Lung microvascular endothelial cell (primary cell): Measurements from ENCODE around the gene CAD. TPM values are rescaled to one million over a fixed set of nuclear protein-coding genes. Genes with fewer than 3 reads are reported as not detected.
"Not testable (repeated sequence)": the region's sequence is repeated elsewhere in the genome, so short reads cannot be mapped to it uniquely, and the experiment has no call there.

Experiments used
- DNase-seq, 2 donors: peaks; one replicate each; pipeline versions ENCODE4 v3.0.0 to v3.0.0-alpha.2; 2010; ENCODE audit warnings: low read depth in 2 of 2
- total RNA-seq: library from RNA; depleted of rRNA; stranded (reverse); fragments of >200 nt; gene quantifications from 2 replicates; pipeline ENCODE4 v1.2.1, GENCODE V29; 2014

The CAD gene
- total RNA-seq, 1 donor from 2014 or later, result 29.6 TPM

DNA sequence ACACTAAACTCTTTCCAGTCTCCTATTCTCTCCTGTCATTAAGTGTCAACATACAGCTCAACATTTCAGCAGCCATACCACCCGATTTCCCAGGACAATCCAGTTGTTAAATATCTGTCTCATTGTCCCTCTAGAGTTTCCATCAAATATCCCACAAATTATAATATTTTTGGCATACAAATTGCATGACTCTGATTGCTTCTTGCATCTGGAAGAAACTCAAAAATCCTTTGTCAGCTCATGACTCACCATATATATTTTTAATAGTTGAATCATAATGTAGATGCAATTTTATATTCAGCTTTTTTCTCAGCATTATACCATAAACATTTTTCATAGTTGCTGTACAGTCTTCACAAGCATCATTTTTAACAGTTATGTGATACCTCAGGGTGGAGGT is 38.5 kb downstream of the CAD start:
- no peak for DNase-seq

DNA sequence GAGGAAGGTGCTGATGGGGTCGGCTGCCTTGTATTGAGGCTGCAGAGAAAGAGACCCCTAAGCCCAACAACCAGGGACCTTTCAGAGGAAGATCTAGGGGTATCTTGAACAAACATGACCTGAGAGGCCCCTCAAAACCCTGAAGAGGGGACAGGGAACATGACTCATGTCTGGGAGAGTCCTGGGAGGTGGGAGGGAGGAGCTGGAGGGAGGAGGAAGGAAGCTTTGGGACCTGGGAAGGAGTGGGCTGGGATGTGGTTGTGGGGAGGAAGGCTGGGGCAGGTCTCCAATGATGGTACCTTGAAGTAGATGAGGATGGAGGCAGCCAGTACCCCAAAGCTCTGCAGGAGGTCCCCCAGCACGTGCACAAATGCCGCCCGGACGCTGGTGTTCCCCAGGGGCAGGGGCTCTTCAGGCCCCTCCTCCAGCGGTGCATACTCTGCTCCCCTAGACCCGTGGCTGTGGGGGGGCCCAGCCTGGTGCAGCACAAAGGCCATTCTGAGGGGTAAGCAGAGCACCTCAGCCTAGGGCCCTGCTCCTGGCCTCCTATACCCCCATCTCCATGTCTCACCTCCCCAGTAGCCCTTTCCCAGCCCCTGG is 39.8 kb downstream of the CAD start:
- DNase-seq, result no peak

DNA sequence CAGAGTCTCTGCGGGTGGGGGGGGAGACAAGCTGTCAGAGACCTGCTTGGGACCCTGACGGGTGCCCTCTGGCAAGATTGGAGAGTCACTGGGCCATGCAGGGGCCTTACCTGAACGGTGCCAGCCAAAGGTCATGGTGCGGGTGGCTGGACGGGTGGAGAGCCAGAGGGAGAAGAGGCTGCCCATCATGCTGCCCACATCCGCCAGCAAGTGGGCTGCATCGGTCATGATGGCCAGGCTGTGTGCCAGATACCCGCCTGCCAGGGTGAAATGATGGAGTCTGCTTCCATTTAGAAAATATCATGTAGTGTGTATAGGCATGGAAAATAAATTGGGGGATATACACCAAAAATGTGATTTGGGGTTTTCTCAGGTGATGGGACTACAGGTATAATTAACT is 40.9 kb downstream of the CAD start:
- DNase-seq, result no peak

DNA sequence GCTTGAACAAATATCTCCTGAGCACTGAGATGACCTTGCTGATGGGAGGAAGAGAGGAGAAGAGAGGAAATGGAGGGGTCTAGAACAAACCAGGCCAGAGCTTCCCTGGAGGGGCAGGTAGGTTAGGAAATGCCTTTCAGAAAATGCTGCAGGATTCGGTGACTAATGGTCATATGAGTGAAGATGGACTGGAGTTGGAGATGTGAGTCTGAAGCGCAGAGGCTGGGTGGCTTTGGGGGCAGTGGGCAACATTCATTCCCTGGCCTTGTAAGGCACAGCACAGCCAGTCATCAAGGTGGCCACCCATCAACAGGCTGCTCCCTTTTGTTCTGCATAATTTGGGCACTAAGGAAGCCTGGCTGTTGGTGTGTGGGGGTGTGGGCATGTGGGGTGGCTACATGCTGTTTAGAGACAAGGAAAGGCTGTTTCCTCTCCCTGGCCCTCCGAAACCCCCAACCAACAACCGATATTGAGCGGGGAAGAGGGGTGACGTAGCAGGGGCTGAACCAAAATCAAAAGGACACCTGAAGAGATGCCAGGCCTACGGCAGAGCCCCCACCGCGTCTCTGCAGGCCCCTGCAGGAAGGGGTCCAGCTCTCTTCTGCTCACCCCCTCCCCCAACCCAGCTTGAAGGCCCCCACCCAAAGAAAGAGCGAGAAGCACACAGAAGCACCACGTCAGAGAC is 44.2 kb downstream of the CAD start:
- no peak for DNase-seq

DNA sequence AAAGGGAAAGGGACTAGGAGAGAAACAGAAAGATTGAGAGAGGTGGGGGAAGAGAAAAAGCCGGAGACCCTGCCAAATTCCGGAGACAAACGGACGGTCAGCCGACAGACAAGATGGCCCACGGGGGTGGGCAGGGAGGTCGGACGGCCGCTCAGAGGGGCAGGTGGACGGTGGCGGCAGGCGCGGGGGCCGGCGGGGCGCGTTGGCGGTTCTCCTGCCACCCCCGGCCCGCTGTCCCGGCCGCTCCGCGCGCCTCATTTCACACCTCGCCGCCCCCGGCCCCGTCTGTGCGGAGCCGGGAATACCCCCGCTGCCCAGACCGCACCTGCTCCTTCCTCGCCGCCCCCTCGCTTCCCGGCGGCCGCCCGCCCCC is 44.7 kb downstream of the CAD start:
- DNase-seq, result no peak

DNA sequence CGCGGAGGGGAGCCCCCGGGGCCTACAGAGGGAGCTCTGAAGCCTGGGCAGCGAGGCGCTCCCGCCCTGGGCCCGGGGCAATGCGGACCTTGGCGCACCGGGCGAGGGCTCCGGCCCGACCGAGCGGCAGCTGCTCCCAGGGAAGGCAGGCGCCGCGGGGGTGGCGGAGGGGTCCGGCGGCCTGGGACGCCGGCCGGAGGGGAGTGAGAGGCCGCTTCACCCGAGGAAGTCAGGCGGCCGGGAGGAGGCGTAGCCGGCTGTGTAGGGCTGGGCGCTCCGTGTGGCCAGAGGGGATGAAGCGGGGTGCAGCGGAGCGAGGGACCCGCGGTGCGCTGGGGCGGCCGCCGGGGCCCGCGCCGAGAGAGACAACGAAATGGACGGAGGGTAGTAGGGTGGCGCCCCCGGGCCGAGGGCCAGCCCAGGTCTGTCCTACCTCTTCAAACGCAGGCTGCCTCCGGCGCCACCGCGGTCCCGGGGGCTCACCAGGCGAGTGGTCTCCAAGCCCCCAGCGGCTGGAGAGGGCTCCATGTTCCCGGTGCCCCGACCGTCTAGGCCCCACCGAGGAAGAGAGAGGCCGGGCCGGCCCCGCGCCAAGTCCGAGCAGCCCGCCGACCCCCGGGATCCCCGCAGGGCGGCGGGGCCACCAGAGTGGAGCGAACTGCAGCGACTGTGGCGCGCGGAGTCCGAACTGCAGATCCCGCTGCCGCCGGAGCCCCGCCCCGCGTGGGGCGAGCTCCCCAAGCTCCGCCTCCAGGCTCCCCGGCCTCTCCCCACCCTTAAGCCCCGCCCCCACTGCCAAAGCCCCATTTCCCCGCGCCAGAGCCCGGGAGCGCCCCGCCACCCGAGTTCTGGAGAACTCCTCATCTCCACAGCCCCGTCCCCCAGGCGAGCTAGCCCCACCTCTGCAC is 45.5 kb downstream of the CAD start, which contains the start of gene SLC30A3:
Gene SLC30A3 (minus strand): TSS at position 669 of the 908 bp plus-strand sequence. CDS start 141 bp downstream, at position 528.
- peak; percentile 27 to 87 for DNase-seq

DNA sequence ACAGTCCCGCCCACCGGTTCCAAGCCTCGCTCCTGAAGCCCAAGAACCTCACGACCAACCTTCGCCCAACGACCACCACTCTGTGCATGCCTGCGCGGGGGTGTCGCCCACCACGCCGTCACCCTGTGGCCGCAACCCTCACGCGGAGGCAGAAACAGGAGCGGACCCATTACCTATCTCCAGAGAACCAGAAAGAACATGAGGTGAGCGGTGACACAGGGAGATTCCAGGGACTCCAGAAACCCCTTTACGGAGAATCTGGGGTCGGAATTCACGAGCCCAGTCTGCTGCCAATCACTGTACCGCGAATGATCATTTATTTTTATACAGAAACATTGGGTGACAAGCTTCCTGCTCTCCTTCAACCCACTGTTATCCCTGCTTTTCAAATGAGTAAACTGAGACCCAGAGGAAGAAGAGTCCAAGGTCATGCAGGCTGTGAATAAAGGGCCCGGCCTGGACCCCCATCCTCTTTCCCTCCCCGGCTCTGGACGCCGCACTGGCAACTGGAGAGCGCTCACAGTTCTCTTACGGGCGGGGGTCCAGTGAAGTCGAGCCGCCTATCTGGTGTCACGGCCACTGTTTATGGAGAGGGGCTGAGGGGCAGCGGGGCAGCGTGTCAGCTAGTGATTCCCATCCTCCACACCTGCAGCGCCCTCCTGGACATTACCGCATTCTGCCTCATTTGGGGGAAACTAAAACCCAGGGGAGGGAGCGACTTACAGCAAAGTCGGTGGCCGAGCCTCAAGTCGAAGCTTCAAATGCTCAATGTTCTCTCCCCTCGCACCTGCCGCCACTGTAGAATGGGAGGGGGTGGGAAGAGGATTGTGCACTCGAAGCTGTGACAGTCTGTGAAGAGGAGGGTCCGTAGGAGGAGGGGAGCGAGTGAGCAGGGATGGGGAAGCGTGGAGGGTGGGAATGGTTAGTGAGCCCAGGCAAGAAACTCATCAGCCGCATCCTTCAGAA is 46.4 kb downstream of the CAD start:
- no peak for DNase-seq

DNA sequence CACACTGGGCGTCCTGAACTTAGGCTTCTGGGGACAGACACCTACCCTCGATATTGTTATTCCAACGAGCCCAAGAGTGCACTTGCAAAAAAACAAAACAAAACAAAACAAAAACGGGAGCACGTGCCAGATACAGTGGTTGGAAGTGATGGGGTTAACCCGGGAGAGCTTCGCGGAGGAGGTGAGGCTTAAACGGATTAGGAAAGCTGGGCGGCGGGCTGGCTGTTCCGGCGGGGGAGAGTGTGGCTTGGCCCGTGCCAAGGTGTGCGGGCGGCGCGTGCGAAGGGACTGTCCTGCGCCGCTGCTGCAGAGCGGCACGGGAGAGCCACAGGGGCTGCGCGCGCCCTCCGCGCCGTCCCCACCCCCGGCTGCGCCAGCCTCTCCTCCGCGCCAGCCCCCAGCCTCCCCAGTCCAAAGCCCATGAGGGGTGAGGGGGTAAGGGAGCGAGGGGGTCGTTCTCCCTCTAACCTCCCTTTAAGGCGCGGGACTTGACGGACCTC is 47.1 kb downstream of the CAD start:
- DNase-seq, result peak in 1 of 2 donors; percentile 59

DNA sequence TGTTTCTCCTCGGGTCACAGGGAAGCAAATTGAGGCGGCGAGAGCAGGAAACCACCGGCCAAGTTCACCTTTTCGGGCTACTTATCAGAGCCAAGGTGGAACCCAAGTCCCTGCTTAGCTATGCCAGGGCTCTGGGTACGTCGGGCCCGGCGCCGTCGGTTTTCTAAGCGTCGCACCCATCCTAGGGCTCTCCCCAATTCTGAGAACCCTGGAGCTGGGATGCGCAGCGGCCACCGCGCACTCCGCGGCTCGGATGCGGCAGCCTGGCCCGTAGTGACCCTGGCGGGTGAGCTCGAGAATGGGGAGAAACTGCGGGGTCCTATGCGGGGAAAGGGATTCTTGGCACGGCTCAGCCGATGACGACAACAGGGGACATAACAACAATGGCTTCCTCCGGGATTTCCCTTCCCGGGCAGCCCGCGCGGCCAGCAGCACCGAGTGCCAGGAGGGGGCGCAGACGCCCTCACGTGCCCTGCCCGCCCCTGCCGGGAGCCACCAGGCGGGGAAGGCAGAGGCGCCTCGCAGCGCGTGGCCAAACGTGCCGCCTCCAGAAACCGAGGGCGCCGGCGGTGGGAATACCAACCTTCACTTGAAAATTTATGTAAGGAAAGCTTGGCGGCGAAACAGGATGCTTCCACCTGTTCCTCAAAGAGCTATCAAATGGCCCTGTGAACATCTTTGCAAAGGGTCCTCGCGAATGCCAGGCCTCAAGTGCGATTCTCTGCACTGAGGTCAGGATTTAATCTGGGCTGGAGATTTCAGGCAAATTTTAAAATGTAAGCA is 47.8 kb downstream of the CAD start:
- DNase-seq, result peak; percentile 73 to 95

DNA sequence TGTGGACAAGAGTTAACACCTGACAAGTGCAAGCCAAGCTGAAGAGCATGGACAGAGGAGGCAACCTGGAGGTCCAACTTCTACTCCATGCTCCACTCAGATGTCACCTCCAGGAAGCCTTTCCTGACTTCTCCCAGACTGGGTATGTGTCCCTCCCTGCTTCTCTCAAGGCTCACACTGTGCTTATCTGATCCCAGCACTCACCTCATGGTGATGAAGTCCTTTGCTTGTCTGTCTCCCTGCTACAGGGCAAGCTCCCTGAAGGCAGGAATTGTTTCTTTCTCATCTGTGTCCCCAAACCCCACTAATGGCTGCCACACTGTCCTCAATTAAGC is 48.3 kb downstream of the CAD start:
- no peak for DNase-seq

DNA sequence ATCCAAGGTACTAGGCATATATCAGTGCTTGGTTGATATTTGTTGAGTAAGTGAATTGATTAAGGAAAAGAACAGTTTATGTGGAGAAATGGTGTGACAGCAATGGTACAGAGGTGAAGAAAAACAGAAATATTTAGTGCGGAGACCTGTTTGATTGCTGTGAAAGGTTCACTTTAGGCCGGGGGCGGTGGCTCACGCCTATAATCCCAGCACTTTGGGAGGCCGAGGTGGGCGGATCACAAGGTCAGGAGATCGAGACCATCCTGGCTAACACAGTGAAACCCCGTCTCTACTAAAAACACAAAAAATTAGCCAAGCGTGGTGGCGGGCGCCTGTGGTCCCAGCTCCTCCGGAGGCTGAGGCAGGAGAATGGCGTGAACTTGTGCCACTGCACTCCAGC is 51.1 kb downstream of the CAD start:
- DNase-seq, result not testable (repeated sequence)

DNA sequence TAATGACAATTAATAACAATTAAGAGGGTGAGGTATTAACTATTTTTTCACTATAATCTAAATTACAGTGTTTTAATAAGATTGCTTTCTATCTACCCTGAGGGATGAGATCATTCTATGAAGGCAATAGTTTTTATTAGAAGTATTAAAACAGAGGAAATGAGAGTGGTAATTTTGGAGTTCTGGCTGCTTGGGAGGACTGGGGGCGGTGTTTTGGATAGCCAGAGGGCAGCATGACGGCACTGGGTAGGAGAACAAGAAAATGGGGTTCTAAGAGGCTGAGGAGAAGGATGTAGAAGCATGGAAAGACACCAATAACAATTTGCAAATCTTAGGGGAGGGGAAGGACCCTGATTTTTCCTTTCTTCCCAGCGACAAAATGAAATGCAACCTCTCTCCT is 53.0 kb downstream of the CAD start:
- DNase-seq, result no peak

DNA sequence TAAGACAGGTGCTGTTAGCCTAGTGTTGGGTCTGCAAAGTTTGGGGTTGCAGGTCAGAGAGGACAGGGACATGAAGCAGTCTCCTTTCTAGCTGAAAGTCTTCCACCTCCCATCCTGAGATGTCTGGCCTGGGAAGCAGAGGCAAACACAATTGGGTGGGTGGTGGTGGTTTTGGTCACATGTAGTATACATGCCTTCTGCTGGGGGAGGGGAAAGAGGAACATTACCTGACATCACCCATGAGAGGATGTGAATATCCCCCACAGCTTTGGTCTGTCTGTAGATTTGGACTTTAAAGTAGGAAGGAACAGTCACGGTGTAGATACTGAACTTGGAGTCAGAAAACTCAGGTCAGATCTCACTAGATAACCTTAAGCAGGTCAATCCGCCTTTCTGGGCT is 53.5 kb downstream of the CAD start:
- no peak for DNase-seq

DNA sequence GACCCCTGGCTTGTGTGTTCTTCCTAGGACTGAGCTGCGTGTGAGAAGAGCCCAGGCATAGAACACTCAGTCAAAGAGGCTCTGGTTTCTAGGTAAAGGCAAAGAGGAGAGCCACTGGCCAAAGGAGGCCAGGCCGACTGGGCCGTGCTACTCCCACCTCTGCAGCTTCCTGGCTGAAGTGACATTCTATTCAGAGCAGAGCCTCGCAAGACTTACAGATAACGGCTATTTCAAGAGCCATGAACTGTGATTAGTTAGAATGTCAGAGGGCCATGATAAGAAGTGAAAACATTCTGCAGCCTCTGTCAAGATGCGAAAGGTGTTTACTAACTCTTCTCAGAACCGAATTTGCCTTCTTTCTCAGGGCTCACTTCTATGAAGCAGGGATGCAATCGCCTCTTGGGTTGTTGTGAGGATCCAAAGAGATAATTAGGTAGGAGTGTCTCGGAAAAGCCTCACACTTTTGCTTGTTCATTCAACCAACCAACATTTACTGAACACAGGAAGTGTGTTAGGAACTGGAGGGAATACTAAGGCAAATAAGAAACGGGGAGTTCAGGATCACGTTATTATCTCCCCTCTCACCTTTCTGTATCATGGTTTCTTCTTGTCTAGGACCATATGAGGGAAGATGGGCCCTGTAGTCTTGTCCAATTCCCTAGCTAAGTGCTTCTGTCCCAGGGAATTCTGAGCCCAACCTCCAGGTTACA is 54.6 kb downstream of the CAD start:
- DNase-seq, result no peak

DNA sequence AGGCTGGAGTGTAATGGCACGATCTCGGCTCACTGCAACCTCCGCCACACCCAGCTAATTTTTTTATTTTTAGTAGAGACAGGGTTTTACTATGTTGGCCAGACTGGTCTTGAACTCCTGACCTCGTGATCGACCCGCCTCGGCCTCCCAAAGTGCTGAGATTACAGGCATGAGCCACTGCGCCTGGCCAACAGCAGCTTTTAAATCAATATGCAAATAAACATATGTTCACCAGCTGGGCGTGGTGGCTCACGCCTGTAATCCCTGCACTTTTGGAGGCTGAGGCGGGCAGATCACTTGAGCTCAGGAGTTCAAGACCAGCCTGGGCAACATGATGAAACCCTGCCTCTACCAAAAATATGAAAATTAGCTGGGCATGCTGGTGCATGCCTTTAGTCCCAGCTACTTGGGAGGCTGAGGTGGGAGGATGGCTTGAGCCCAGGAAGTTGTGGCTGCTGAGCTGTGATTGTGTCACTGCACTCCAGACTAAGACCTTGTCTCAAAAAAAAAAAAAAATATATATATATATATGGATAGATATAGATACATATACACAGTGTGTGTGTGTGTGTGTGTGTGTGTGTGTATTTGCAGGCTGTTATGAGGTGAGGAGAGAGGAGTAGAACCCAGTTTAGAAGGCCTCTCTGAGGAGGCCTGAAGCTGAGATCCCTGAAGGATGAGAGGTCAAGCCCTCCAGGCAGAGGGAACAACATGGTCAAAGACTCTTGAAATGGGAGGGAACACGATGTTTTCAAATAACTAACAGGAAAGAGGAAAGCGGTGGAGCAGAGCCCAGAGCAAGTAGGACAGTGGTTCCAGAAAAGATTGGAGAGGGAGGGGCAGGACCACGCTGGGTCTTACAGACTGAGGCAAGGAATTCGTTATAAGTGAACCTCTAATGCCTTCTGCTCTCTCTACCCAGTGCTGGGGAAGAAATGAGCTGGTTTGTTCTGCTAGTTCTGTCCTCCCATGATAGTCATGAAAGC is 55.7 kb downstream of the CAD start:
- not testable (repeated sequence) for DNase-seq

DNA sequence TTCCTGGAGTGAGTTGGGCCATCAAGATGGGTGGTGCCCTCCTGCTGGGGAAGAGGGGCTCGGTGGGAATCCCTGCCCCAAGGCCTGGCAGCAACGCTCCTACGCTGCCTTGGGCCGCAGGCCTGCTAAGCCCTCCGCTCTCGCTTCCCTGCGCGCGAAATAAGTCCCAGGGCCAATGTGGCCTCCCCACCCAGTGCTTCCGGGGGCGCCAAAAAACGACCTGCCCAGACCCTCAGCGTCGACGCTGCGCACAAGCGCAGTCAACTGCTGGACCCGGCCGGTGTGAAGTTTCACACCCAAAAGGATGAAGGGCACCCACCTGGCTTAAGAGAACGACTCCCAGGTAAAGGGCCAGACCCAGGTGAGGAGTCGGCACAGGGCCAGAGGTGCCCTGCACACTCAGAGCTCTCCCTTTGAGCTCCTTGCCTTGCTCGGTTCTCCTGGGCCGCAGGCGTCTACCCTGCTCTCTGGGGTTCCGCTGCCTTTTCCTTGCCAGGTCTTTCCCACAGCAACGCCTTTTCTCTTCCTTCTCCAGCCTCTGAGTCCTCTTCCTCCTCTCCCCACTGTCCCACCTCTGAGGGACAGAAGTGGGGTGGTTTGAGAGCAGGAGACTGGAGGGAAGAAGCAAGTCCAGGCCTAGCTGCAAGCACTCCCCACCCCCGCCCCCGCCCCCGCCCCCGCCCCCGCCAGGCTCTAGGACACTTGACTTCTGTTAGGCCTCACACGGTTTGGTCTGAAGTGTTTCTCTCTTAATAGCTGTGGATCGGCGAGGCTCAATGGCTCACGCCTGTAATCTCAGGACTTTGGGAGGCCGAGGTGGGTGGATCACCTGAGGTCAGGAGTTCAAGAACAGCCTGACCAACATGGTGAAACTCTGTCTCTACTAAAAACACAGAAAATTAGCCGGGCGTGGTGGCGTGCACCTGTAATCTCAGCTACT is 58.3 kb downstream of the CAD start, which contains the start of gene DNAJC5G:
Gene DNAJC5G (plus strand): TSS at position 223 of the 940 bp plus-strand sequence. CDS start 1,296 bp downstream, outside the sequence.
- no peak for DNase-seq

DNA sequence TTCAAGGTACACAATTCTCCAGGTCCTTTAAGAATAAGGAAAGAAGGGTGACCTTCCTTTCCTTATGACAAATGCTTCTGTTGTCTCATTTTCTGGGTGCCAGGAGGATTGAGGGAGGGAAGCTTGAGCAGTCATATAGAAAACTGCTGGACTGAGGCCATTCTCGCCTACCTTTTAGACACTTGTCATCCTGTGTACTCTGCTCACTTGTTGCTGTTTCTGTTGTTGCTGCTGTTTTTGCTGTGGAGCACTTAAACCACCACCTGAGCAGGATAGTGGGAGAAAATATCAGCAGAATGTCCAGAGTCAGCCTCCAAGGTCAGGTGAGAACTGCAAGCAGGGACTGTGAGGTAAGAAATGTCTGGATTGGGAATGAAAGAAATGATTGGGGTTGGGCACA is 60.8 kb downstream of the CAD start:
- no peak for DNase-seq
